GM21423 (cell line): ENCODE data around the gene MLLT10.

Experiments
- ATAC-seq: cut with Tn5 transposase; IDR thresholded peaks from one replicate; pipeline ENCODE4 v1.9.1; 2021; ENCODE audit warnings: mild to moderate bottlenecking, moderate library complexity; ENCODE audit not compliant: unreplicated experiment

MLLT10 gene

GRCh38 chr10:21516242-21517131 is 17.5 kb upstream of the MLLT10 start:
- ATAC-seq, result peak; percentile 57

GRCh38 chr10:21517134-21518031 is 16.6 kb upstream of the MLLT10 start:
- peak; percentile 42 for ATAC-seq

- no peak for ATAC-seq
These were observed 15.8 kb upstream of the MLLT10 start for GRCh38 chr10:21518149-21518640.

- ATAC-seq, result no peak
These were observed 15.2 kb upstream of the MLLT10 start for GRCh38 chr10:21518641-21519396.

GRCh38 chr10:21519397-21519933 is 14.6 kb upstream of the MLLT10 start:
- no peak for ATAC-seq

- peak; percentile 31 for ATAC-seq
These were observed 14.0 kb upstream of the MLLT10 start for GRCh38 chr10:21519941-21520436.

GRCh38 chr10:21520509-21520908 is 13.5 kb upstream of the MLLT10 start:
- ATAC-seq, result no peak

GRCh38 chr10:21520949-21521348 is 13.1 kb upstream of the MLLT10 start:
- ATAC-seq, result no peak

- ATAC-seq, result no peak
These were observed 12.1 kb upstream of the MLLT10 start for GRCh38 chr10:21521751-21522533.

- ATAC-seq, result no peak
These were observed 11.2 kb upstream of the MLLT10 start for GRCh38 chr10:21522631-21523406.

GRCh38 chr10:21523557-21524008 is 10.4 kb upstream of the MLLT10 start:
- no peak for ATAC-seq

GRCh38 chr10:21524131-21524525 is 9.9 kb upstream of the MLLT10 start:
- no peak for ATAC-seq

- no peak for ATAC-seq
These were observed 9.3 kb upstream of the MLLT10 start for GRCh38 chr10:21524526-21525366.

GRCh38 chr10:21525367-21526187 is 8.5 kb upstream of the MLLT10 start, which contains the start of gene SKIDA1:
Gene SKIDA1 (minus strand): TSS chr10:21525682. CDS start chr10:21517822, 7,860 bp downstream.
- ATAC-seq, result peak; percentile 49

GRCh38 chr10:21526188-21526859 is 7.7 kb upstream of the MLLT10 start:
- ATAC-seq, result peak; percentile 32
